H1 (cell line): ENCODE results near the gene CMBL. TPM values are rescaled to one million over a fixed set of nuclear protein-coding genes. Genes with fewer than 3 reads are reported as not detected.

Experiments used
- CTCF ChIA-PET: fragments of 300-600 bp; sonication (Branson Sonifier 250); formaldehyde crosslinking; loops from one replicate; lab custom pipeline; 2021; ENCODE audit not compliant: partially characterized antibody; lab: Charles Lee
- POLR2A ChIA-PET: fragments of 300-600 bp; sonication (Branson Sonifier 250); formaldehyde crosslinking; loops from one replicate; lab custom pipeline; 2021; ENCODE audit warnings: inconsistent platforms; ENCODE audit not compliant: partially characterized antibody; lab: Charles Lee
- DNase-seq, 2 experiments: peaks; one replicate each; pipeline versions ENCODE4 v3.0.0 to v3.0.0-alpha.2; 2010 to 2022; ENCODE audit warnings: low spot score in 2 of 2, low read depth in 1 of 2, mixed read lengths in 1 of 2
- FAIRE-seq: peaks from 2 replicates; lab custom pipeline; 2011; peaks lifted over from hg19 to GRCh38; lab: Jason Lieb, UNC
- H2AFZ ChIP-seq: 2 replicates; pipeline ENCODE4 v1.8.1; 2012; ENCODE audit warnings: low read length, inconsistent platforms
- H2AK5ac ChIP-seq: 2 replicates; pipeline ENCODE4 v1.6.1; 2013; ENCODE audit warnings: low read depth, low read length
- H2BK120ac ChIP-seq: replicated peaks from 2 replicates; pipeline ENCODE3; 2013; ENCODE audit warnings: low read depth, low read length, inconsistent platforms
- H2BK12ac ChIP-seq: 2 replicates; pipeline ENCODE4 v1.6.1; 2013; ENCODE audit warnings: low read depth, low read length
- H2BK15ac ChIP-seq: 2 replicates; pipeline ENCODE4 v1.6.1; 2013; ENCODE audit warnings: low read length
- H2BK20ac ChIP-seq: 2 replicates; pipeline ENCODE4 v1.6.1; 2013; ENCODE audit warnings: low read length
- H2BK5ac ChIP-seq: 2 replicates; pipeline ENCODE4 v1.6.1; 2013; ENCODE audit warnings: low read depth, low read length
- H3K14ac ChIP-seq: 2 replicates; pipeline ENCODE4 v1.6.1; 2013; ENCODE audit warnings: inconsistent platforms; ENCODE audit not compliant: insufficient read length
- H3K18ac ChIP-seq: 2 replicates; pipeline ENCODE4 v1.6.1; 2013; ENCODE audit warnings: low read length; ENCODE audit errors: extremely low read depth
- H3K23ac ChIP-seq: 2 replicates; pipeline ENCODE4 v1.6.1; 2013; ENCODE audit warnings: inconsistent platforms; ENCODE audit not compliant: insufficient read length
- H3K23me2 ChIP-seq: 2 replicates; pipeline ENCODE4 v1.6.1; 2013; ENCODE audit warnings: low read depth, low read length
- H3K27ac ChIP-seq: 2 replicates; pipeline ENCODE4 v1.6.1; 2011; ENCODE audit warnings: low read depth, low read length, inconsistent platforms
- H3K27me3 ChIP-seq, 4 experiments: replicated peaks in 1 of 4; 1 replicate in 1 of 4; 2 replicates in 3 of 4; pipeline versions ENCODE4 v1.6.1 to v1.8.1; 2011 to 2013; ENCODE audit warnings: low read length in 3 of 4, mild to moderate bottlenecking in 3 of 4, inconsistent platforms in 2 of 4, mixed read lengths in 2 of 4, moderate library complexity in 1 of 4; ENCODE audit not compliant: control insufficient read depth in 3 of 4, insufficient read depth in 3 of 4; ENCODE audit errors: extremely low read depth in 1 of 4
- H3K36me3 ChIP-seq, 4 experiments: 2 replicates each; pipeline versions ENCODE4 v1.6.1 to v1.8.1; 2011 to 2013; ENCODE audit warnings: mild to moderate bottlenecking in 4 of 4, low read length in 3 of 4, moderate library complexity in 2 of 4, control low read depth in 1 of 4, inconsistent platforms in 1 of 4; ENCODE audit not compliant: insufficient read depth in 4 of 4, control insufficient read depth in 2 of 4
- H3K4ac ChIP-seq: replicated peaks from 2 replicates; pipeline ENCODE3; 2013; ENCODE audit warnings: low read length, low read depth, mixed read lengths, inconsistent platforms; ENCODE audit not compliant: insufficient read length
- H3K4me1 ChIP-seq, 4 experiments: replicated peaks in 1 of 4; 1 replicate in 1 of 4; 2 replicates in 3 of 4; pipeline versions ENCODE4 v1.6.1 to v1.8.1; 2011 to 2013; ENCODE audit warnings: low read length in 3 of 4, inconsistent platforms in 2 of 4, mixed read lengths in 1 of 4; ENCODE audit not compliant: insufficient read depth in 4 of 4, control insufficient read depth in 3 of 4
- H3K4me2 ChIP-seq, 2 experiments: 2 replicates each; pipeline versions ENCODE4 v1.6.1 to v1.8.1; 2011 to 2013; ENCODE audit warnings: low read depth in 2 of 2, low read length in 2 of 2, control low read depth in 1 of 2, inconsistent platforms in 1 of 2, mild to moderate bottlenecking in 1 of 2; ENCODE audit not compliant: insufficient read depth in 1 of 2
- H3K4me3 ChIP-seq, 4 experiments: fragments of 200-600, 300-600 bp in 1 of 4; sonication (generic), shearing (Covaris generic), sonication (Bioruptor Twin) in 1 of 4; 2 replicates each; pipeline versions ENCODE4 v1.5.1 to v1.8.1; 2011 to 2016; ENCODE audit warnings: low read length in 4 of 4, low read depth in 3 of 4, control low read depth in 2 of 4, inconsistent platforms in 2 of 4, mild to moderate bottlenecking in 2 of 4, mixed read lengths in 1 of 4, moderate library complexity in 1 of 4; ENCODE audit not compliant: insufficient read depth in 2 of 4; ENCODE audit errors: extremely low read depth in 1 of 4
- H3K56ac ChIP-seq: replicated peaks from 2 replicates; pipeline ENCODE3; 2013; ENCODE audit warnings: low read depth, mild to moderate bottlenecking, mixed read lengths, low read length, inconsistent platforms; ENCODE audit not compliant: insufficient read length
- H3K79me1 ChIP-seq: 2 replicates; pipeline ENCODE4 v1.6.1; 2013; ENCODE audit warnings: low read depth, low read length, control low read depth
- H3K79me2 ChIP-seq, 2 experiments: 2 replicates each; pipeline versions ENCODE4 v1.6.1 to v1.8.1; 2012 to 2013; ENCODE audit warnings: low read length in 2 of 2, mild to moderate bottlenecking in 2 of 2, inconsistent platforms in 1 of 2; ENCODE audit not compliant: insufficient read depth in 2 of 2, control insufficient read depth in 1 of 2
- H3K9ac ChIP-seq, 4 experiments: replicated peaks in 1 of 4; 1 replicate in 1 of 4; 2 replicates in 3 of 4; pipeline versions ENCODE4 v1.6.1 to v1.8.1; 2011 to 2013; ENCODE audit warnings: low read depth in 3 of 4, low read length in 3 of 4, control low read depth in 2 of 4, mild to moderate bottlenecking in 2 of 4, moderate library complexity in 2 of 4, inconsistent platforms in 1 of 4; ENCODE audit errors: extremely low read depth in 1 of 4
- H3K9me3 ChIP-seq, 2 experiments: 2 replicates each; pipeline versions ENCODE4 v1.6.1 to v1.8.1; 2012 to 2013; ENCODE audit warnings: mild to moderate bottlenecking in 2 of 2, moderate library complexity in 2 of 2, control low read depth in 1 of 2, inconsistent platforms in 1 of 2, low read depth in 1 of 2, low read length in 1 of 2, mixed read lengths in 1 of 2; ENCODE audit not compliant: insufficient read depth in 2 of 2
- H4K20me1 ChIP-seq, 2 experiments: replicated peaks in 1 of 2; 2 replicates each; pipeline versions ENCODE3 to v1.8.1; 2011 to 2013; ENCODE audit warnings: inconsistent platforms in 2 of 2, low read length in 2 of 2, mild to moderate bottlenecking in 1 of 2; ENCODE audit not compliant: insufficient read depth in 2 of 2, control insufficient read depth in 1 of 2
- H4K5ac ChIP-seq: 2 replicates; pipeline ENCODE4 v1.6.1; 2013; ENCODE audit warnings: low read length, low read depth, mixed read lengths, inconsistent platforms; ENCODE audit not compliant: insufficient read length
- H4K8ac ChIP-seq: 2 replicates; pipeline ENCODE4 v1.8.0; 2013; ENCODE audit warnings: mild to moderate bottlenecking, moderate library complexity, low read length, inconsistent platforms; ENCODE audit not compliant: insufficient read depth; ENCODE audit errors: extremely low read depth
- H4K91ac ChIP-seq: replicated peaks from 2 replicates; pipeline ENCODE3; 2013; ENCODE audit warnings: low read length, mixed read lengths, inconsistent platforms; ENCODE audit not compliant: insufficient read length
- JUND ChIP-seq: IDR thresholded peaks from 2 replicates; pipeline ENCODE4 v1.6.1; 2011; ENCODE audit warnings: mild to moderate bottlenecking, improper control_type of control experiment, low read length
- RAD21 ChIP-seq, 2 experiments: IDR thresholded peaks in 1 of 2; conservative IDR thresholded peaks in 1 of 2; 2 replicates each; pipeline ENCODE4 v1.6.1; 2011; ENCODE audit warnings: low read depth in 2 of 2, low read length in 2 of 2, improper control_type of control experiment in 1 of 2, inconsistent platforms in 1 of 2, mild to moderate bottlenecking in 1 of 2, moderate library complexity in 1 of 2
- SP1 ChIP-seq: IDR thresholded peaks from 2 replicates; pipeline ENCODE4 v1.6.1; 2011; ENCODE audit warnings: low read depth, low read length
- WGBS, 2 experiments: shearing (Covaris generic) in 1 of 2; methylation state at CpG; one replicate each; pipeline versions ENCODE4 v1.1.6 to v1.1.7; 2013 to 2015; ENCODE audit warnings: low lambda C conversion rate in 2 of 2, mixed read lengths in 2 of 2, inconsistent platforms in 1 of 2, low coverage in 1 of 2, missing lambda C conversion rate in 1 of 2; ENCODE audit not compliant: insufficient replicate concordance in 2 of 2, insufficient coverage in 1 of 2, insufficient read length in 1 of 2; ENCODE audit errors: extremely low coverage in 1 of 2, missing lambda C conversion rate in 1 of 2; 5-methylcytosine and 5-hydroxymethylcytosine counted together
- polyA plus RNA-seq, 7 experiments: library from polyadenylated mRNA; depleted of rRNA in 3 of 7; stranded (reverse) in 5 of 7; unstranded in 2 of 7; fragments of >200 nt in 5 of 7; fragments of 200-250 nt in 2 of 7; gene quantifications; 1 replicate in 5 of 7; 2 replicates in 1 of 7; 4 replicates in 1 of 7; pipeline versions ENCODE4 v1.2.1 to v1.2.3, GENCODE V29; 2011 to 2013; ENCODE audit warnings: missing spikeins in 2 of 7, mixed read lengths in 2 of 7
- total RNA-seq: library from RNA; stranded (reverse); fragmentation: NEBNext Ultra II Directional; extraction: Animal tissue kit (Norgen Biotek cat#: 25700); gene quantifications from 2 replicates; pipeline ENCODE4 v1.2.1, GENCODE V29; 2021

CMBL gene
- total and polyA plus RNA-seq, 2 of the 8 experiments (the other 6 are each of a cell fraction or from before 2014, with no cell fraction given): 27.9 to 32.1 TPM

GRCh38 chr5:10339958-10340357 is 32.3 kb upstream of the CMBL start:
- FAIRE-seq: no peak
- Histone ChIP-seq H4K91ac (peak overlapping the region; percentile 18), H3K27me3 (peaks cover 0 to 2% (median under 1%) of the 10 kb centered on the region in 4 experiments; a peak in 3 of 7 replicates), H3K79me2 (no peaks in the 10 kb centered on the region), H4K8ac (no peak overlapping the region; the same call in 1 of the 2 replicates), H3K36me3 (no peaks in the 10 kb centered on the region), H3K23me2 (no peaks in the 10 kb centered on the region), H4K20me1 (no peaks in the 10 kb centered on the region), H2AK5ac (no peak overlapping the region), H3K9ac (0 out of 7 replicates have a peak overlapping the region, but pooled peaks of 1 of the 4 experiments have one; percentile 1), H2BK20ac (no peak overlapping the region), H3K18ac (no peak overlapping the region), H3K4me1 (peaks cover 0 to 14% (median 5%) of the 10 kb centered on the region in 4 experiments; a peak in 4 of 7 replicates), H2BK12ac (no peak overlapping the region), H3K14ac (no peak overlapping the region), H4K5ac (no peak overlapping the region), H2BK5ac (no peak overlapping the region; the same call in 1 of the 2 replicates), H3K23ac (no peak overlapping the region), H2BK15ac (peak overlapping the region; percentile 19; the same call in 1 of the 2 replicates)
- WGBS, 2 experiments: 64% methylated on average over 3 of the region's 3 CpGs; no CpG with 5 or more reads in 1 of the 2 experiments
- CTCF ChIA-PET: interaction anchor here (1.7 kb wide), 1 partner anchor 18 kb away, joined by 4 read pairs; no protein-coding TSS in a partner anchor
- DNase-seq: no peak
- no peak for TF ChIP-seq JUND
- TF ChIP-seq SP1: no peak
- no peak for TF ChIP-seq RAD21 (IDR thresholded peaks at IDR 0.05 in 1 of 2, conservative IDR thresholded peaks at IDR 0.05 in 1 of 2; ENCODE audit: low read depth in 2 of 2, low read length in 2 of 2)
- TF ChIP-seq, all 59 proteins: peak for 0
- no peak overlapping the region for H3K4ac ChIP-seq
- no peak overlapping the region for H2BK120ac ChIP-seq
- no peak overlapping the region for H3K56ac ChIP-seq
- H3K4me3 ChIP-seq: no peak overlapping the region
- POLR2A ChIA-PET: no interaction called here
- peak overlapping the region; percentile 60; the same call in 1 of the 2 replicates for H2AFZ ChIP-seq
- H3K4me2 ChIP-seq: 0 out of 4 replicates have a peak overlapping the region, but pooled peaks of 1 of the 2 experiments have one; percentile 23
- H3K79me1 ChIP-seq: no peaks in the 10 kb centered on the region
- H3K27ac ChIP-seq: no peak overlapping the region
- H3K9me3 ChIP-seq: no peaks in the 10 kb centered on the region
